Renal pelvis (tissue), 4 donors: ENCODE results near the gene PPP2R2D. TPM values are rescaled to one million over a fixed set of nuclear protein-coding genes. Genes with fewer than 3 reads are reported as not detected.
"Not testable (repeated sequence)": the region's sequence is repeated elsewhere in the genome, so short reads cannot be mapped to it uniquely, and the experiment has no call there.

Experiments
- DNase-seq: peaks from one replicate; pipeline ENCODE4 v3.0.0-alpha.2; 2013
- polyA plus RNA-seq, 3 donors: library from polyadenylated mRNA; unstranded; fragments of 120-200 nt; gene quantifications; one replicate each; pipeline ENCODE4 v1.2.1, GENCODE V29; 2013; ENCODE audit not compliant: insufficient read length in 3 of 3

PPP2R2D gene
- polyA plus RNA-seq, 3 donors = 42.0 to 46.1 (median 42.6) TPM

GRCh38 chr10:131972474-131973071 lies 71.8 kb downstream of the PPP2R2D start:
- DNase-seq = peak; percentile 58

GRCh38 chr10:131973160-131973951 lies 72.5 kb downstream of the PPP2R2D start:
- DNase-seq = no peak

DNA sequence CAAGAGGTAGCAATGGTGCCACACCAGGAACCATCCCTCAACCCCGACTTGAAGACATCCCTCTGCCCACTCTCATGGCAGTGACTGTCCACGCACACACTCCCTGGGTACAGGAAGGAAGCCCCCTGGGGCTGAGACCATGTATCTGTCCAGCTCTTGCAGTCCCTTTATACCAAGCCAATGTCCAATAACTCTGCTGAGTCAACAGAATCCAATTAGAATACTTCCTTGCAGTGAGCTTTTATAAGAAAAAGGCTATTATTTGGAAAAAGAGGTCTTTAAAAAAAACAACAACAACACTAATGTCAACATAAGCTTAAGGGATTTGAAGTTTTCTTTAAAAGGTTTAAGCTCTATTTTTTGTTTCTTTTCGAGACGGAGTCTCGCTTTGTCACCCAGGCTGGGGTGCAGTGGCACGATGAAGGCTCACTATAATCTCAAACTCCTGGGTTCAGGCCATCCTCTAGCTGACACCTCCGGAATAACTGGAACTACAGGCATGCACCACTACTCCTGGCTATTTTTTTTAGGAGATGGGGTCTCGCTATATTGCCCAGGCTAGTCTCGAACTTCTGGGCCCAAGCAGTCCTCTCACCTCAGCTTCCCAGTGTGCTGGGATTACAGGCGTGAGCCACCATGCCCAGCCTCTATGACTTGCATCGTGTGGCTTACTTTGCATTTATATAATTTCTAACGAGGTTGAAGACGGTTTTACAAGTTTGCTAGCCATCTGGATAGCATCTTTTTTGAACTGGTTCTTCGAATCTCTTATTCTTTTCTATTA lies 73.4 kb downstream of the PPP2R2D start:
- no peak for DNase-seq

GRCh38 chr10:131975003-131975402 lies 74.2 kb downstream of the PPP2R2D start:
- no peak for DNase-seq

DNA sequence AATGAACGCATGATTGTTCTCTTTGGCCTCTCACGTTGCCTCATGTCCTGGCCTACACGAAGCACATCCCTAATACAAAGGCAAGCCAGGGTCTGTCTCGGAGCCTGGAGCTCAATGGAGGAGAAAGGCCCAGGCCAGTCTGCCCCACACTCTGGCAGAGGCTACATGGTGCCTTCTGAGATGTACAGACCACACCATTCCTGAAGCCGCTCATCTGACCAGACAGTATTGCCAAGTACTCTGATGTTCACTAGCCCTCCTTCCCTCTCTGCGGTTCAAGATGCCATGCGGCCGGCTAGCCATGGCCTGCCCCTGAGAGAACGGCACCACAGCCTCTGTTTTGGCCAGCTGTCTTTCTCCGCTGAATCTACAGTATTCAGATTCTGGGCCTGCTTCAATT lies 75.0 kb downstream of the PPP2R2D start:
- no peak for DNase-seq

GRCh38 chr10:131977323-131978096 lies 76.7 kb downstream of the PPP2R2D start:
- no peak for DNase-seq

DNA sequence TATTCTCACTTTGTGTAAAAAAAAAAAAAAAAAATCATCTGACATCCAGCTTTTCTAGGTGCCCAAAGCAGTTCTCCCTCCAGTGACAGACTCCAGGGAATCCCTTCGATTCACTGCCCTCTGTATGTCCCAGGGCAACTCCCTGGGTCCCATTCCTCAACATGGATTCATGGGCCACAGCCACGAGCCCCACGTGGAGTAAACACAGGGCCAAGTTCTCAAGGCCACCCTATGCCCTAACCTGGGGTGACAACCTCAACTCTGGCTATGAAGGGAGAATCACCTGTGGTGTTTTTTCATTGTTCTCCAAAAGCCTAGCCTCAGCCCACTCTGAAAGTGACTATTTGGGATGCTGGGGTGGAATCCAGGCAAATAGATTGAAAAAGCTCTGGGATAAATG lies 77.6 kb downstream of the PPP2R2D start:
- no peak for DNase-seq

DNA sequence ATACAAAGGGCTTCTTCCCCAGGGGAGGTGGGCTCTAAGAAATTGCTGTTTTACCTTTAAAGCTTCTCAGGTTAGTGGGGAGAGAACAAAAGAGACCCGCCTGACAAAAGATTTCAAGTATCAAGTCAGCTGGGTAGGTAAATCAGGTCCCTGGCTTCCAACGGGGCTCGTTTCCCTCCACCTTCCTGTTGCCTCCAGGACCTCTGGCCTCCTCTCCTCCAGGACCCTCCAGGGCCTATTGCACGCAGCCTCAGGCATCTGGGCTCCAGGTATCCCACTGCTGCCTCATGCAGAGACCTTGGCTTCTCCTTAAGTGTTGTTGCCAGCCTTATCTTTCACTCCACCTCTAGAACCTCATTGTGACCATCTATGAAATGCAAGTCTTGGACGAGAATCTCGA lies 78.0 kb downstream of the PPP2R2D start:
- no peak for DNase-seq

DNA sequence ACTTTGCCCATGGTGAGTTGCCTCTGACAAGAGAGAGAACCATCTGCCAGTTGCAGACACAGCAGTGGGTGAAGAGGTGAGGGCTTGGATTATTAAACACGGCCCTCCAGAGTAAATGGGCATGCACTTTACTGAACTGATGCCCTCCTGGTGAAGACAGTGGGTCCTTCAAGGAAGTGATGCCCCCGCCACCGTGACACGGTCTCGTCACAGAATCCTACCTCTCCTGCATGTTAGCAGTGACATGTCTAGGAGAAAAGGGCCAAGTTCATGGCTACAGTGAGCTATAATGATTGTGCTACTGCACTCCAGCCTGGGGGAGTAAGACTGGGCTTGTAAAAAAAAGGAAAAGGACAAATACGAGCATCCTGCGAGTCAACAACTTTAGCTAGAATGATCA lies 78.5 kb downstream of the PPP2R2D start:
- no peak for DNase-seq

DNA sequence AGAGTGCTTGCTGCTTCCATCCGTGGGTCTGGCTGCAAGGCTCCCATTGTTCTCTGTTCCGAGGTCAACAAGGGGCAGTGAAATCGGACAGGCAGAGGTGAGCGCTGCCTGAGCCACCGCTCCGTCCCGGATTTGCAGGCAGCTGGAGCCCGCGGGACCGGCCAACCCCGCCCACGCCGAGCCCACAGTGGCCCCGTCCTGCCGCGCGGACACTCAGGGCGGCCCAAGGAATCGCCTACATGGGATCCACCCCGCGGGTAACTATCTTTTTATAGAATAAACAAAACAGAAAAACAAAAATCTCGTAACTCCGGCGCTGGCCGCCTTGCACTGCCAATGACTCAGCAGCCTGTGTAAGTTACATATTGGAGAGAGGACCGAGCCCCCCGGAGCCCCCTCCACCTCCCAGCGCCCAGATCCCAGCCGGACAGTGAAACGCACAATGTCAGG lies 79.0 kb downstream of the PPP2R2D start:
- no peak for DNase-seq

DNA sequence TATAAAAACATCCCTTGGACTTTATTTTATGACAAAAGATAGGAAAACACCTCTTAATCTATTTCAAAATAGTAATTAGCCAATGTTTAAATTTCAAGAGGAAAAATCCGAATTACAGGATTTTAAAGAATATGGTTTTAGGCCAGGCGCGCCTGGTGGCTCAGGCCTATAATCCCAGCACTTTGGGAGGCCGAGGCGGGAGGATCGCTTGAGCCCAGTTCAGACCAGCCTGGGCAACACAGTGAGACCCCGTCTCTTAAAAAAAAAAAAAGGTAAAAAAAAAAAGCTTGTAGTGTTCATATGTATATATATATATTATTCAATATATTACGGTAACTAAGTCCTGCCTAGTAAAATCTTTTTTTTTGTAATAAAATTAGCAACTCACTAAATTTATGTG lies 79.5 kb downstream of the PPP2R2D start:
- no peak for DNase-seq

GRCh38 chr10:131980761-131981428 lies 80.1 kb downstream of the PPP2R2D start:
- no peak for DNase-seq

DNA sequence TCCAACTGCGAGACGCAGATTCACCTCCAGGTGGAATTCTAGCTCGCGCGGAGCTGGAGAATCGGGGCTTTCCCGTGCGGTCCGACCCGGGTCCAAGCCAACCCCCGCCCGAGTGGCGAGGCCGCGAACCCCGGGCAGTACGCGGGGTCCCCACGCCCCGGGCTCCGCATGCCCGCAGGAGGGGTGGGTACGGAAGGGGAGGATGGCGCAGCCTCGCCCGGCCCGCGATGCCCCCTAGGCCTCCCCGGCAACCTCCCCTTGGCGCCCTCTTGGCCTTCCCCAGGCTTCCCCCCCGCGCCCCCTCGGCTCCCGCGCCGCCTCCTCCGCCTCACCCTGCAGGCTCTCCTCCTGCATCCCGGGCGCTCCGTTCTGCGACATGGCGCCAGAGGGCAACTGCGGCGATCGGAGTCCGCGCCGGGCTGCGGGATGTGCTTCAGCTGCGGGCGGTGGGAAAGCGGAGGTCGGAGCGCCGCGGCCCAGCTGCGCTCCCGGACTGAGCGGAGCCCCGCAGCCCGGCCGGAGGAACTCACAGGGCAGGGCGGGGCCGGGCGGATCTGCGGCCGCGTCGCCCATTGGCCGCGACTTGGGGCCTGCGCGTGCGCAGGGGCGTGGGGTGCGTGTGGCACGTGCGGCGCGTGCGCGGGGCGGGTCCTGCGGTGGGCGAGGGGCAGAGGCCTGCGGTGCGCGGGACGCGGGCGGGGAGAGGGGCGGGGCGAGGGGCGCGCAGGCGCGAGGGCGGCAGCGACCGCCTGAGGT lies 80.8 kb downstream of the PPP2R2D start, which contains the start of gene BNIP3:
Gene BNIP3 (minus strand): TSS at position 495 of the 756 bp plus-strand sequence. CDS start 117 bp downstream, at position 378.
- DNase-seq = peak; percentile 93

- no peak for DNase-seq
These were observed 81.5 kb downstream of the PPP2R2D start for GRCh38 chr10:131982185-131982756.

DNA sequence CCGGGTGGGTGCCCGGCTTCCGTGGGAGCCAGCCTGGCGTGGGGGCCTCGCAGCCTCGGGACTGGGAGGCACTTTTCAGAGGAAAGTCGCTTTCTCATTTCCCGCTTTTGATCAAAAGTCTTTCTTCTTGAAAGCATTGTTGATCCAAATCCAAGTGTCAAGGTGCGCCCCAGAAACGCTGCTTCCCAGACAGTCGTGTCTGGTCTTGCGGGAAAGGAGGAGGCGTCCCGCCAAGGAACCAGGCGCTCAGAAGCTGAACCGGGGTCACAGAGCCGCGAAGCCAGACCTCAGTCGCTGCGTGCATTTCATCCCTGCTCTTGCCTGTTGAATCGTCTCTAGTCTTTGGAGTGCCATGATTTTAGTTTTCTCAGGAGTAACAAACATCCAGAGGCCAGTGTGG lies 82.0 kb downstream of the PPP2R2D start:
- DNase-seq = no peak

GRCh38 chr10:131983780-131984179 lies 83.0 kb downstream of the PPP2R2D start:
- DNase-seq = no peak

DNA sequence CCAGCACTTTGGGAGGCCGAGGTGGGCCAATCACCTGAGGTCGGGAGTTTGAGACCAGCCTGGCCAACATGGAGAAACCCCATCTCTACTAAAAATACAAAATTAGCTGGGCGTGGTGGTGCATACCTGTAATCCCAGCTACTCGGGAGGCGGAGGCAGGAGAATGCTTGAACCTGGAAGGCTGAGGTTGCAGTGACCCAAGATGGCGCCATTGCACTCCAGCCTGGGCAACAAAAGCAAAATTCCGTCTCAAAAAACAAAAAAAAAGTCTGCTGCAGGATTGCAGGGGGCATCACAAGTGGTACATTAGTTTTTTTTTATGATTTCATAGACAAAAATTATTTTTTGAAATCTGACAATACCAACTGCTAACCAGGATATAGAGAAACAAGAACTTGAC lies 86.0 kb downstream of the PPP2R2D start:
- DNase-seq = not testable (repeated sequence)

GRCh38 chr10:131987301-131987700 lies 86.5 kb downstream of the PPP2R2D start:
- not testable (repeated sequence) for DNase-seq

DNA sequence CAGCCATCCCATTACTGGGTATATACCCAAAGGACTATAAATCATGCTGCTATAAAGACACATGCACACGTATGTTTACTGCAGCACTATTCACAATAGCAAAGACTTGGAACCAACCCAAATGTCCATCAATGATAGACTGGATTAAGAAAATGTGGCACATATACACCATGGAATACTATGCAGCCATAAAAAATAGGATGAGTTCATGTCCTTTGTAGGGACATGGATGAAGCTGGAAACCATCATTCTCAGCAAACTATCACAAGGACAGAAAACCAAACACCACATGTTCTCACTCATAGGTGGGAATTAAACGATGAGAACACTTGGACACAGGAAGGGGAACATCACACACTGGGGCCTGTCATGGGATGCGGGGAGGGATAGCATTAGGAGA lies 87.0 kb downstream of the PPP2R2D start:
- not testable (repeated sequence) for DNase-seq

- DNase-seq = no peak
These were observed 90.9 kb downstream of the PPP2R2D start for GRCh38 chr10:131991726-131992125.
